HuH-7.5 (cell line): ENCODE measurements around the gene TDRKH.
"Not testable (repeated sequence)": the region's sequence is repeated elsewhere in the genome, so short reads cannot be mapped to it uniquely, and the experiment has no call there.

Experiments used
- DNase-seq: peaks from one replicate; pipeline ENCODE4 v3.0.0; 2011; ENCODE audit warnings: low spot score

Gene TDRKH

GRCh38 chr1:151762941-151763921 is 27.1 kb downstream of the TDRKH start, which contains the start of gene MRPL9:
MRPL9 (minus strand) TSS chr1:151763496; CDS start chr1:151763479, 17 bp downstream.
- DNase-seq, result peak; percentile 89

DNA sequence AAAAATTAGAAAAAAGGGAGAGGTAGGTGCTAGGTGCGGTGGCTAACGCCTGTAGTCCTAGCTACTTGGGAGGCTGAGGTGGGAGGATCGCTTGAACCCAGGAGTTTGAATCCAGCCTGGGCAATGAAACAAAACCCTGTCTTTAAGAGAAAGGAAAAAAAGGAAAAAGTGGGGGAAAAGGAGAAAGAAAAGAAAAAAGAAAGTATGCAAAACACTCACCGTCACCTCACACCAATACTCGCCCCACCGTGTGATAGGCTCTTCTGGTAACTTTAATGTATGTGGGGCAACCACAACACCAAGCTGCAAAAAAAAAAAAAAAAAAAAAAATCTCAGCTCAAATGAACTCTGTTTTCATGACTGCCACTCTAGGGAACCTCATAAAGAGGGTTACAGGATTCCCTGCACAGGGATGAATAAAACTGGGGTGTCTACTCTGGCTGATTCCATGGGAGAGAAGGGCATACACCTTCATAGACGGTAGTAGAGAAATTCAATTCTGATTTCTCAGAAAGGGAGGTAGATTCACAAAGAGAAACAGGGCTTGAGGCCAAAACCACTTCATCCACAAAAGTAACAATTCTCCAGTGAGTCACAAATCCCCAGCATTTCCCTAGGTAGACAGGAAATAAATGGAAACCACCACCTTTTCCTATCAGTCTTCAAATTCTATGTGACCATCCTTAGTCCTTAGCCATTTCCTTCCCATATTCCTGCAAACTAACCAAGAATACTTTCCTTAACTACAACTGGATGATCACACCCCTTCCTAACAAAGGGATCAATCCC is 29.5 kb downstream of the TDRKH start:
- DNase-seq, result no peak

DNA sequence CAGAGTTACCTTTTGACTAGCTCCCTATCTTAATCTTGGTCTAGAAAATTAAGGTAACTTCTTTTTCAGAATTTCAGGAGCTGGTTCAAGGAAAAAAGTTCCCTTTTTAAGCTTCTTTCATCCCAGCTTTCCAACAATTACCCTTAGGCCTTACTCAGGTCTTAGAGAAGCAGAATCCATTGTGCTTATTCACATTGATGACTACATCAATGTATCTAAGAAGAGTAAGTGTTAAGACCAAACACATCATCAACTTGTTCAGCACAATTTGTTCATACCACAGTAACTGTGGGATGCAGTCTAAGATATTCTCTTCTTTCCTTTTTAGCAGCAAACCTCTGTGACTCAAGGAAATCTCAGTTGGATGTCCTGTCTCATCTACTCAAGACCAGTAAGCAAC is 31.1 kb downstream of the TDRKH start:
- DNase-seq, result no peak

DNA sequence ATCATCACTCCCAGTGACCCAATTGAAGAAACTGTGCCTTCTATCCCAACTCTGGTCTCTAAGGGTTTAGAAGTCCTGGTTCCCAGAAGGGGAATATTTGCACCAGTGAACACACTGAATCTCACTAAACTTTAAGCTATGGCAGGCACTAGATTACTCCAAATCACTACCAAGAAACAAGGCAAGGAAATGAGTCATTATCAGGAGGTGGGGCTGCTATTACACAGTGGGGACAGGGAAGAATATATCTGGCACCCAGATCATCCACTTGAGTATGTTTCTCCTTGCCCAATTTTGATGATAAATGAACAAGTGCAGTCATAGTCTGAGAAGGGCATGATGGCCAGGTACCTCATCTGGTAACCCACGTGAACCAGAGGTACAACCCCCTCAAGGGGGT is 34.0 kb downstream of the TDRKH start:
- DNase-seq, result no peak

GRCh38 chr1:151741516-151741915 is 48.8 kb downstream of the TDRKH start:
- DNase-seq, result no peak

DNA sequence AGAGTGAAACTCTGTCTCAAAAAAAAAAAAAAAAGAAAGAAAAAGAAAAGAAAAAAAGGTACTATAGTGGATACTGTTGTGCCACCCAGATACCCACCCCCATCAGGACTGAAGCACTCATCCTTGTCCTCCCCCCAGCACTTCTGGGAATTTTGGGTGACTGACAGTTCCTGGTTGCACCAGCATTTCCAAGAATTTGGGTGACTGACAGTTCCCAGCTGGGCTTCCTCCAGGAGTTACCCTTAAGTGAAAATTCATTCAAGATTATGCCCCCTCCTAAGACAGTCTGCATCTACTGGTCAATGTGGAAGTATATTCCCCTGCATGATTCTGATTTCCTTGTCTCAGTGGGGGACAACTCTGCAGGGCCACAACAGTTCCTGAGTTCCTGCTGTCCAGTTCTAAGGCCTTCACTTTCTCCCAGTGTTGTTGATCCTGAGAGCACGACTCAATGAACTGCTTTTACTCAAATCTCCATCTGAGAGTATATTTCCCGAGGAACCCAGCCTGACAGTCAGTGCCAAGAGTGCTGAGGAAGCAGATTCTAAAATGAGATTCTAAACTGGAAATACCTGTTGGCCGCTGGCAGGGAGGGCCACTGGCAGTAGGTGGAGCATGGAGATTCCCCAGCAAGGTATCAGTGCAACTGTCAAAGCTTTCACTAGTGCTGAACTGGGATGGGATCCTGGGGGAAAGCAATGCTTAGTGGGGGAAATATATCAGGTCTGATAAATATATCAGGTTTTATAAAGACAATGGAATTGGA is 50.5 kb downstream of the TDRKH start:
- no peak for DNase-seq

- no peak for DNase-seq
Measured at GRCh38 chr1:151737479-151737878, 52.8 kb downstream of the TDRKH start.

- DNase-seq, result no peak
Measured at GRCh38 chr1:151737026-151737425, 53.3 kb downstream of the TDRKH start.

DNA sequence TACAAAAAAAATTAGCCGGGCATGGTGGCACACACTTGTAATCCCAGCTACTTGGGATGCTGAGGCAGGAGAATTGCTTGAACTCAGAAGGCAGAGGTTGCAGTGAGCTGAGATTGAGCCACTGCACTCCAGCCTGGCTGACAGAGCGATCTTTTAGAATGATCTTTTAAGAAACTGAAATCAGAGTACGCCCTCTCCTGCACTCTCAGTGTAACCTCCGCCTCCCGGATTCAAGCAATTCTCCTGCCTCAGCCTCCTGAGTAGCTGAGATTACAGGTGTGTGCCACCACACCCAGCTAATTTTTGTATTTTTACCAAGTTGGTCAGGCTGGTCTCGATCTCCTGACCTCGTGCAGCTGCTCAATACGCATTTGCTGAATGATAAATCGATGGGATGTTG is 56.3 kb downstream of the TDRKH start:
- not testable (repeated sequence) for DNase-seq

- DNase-seq, result no peak
Measured at GRCh38 chr1:151733126-151733525, 57.2 kb downstream of the TDRKH start.

GRCh38 chr1:151729966-151730291 is 60.4 kb downstream of the TDRKH start:
- no peak for DNase-seq

- no peak for DNase-seq
Measured at GRCh38 chr1:151729157-151729965, 60.9 kb downstream of the TDRKH start.

DNA sequence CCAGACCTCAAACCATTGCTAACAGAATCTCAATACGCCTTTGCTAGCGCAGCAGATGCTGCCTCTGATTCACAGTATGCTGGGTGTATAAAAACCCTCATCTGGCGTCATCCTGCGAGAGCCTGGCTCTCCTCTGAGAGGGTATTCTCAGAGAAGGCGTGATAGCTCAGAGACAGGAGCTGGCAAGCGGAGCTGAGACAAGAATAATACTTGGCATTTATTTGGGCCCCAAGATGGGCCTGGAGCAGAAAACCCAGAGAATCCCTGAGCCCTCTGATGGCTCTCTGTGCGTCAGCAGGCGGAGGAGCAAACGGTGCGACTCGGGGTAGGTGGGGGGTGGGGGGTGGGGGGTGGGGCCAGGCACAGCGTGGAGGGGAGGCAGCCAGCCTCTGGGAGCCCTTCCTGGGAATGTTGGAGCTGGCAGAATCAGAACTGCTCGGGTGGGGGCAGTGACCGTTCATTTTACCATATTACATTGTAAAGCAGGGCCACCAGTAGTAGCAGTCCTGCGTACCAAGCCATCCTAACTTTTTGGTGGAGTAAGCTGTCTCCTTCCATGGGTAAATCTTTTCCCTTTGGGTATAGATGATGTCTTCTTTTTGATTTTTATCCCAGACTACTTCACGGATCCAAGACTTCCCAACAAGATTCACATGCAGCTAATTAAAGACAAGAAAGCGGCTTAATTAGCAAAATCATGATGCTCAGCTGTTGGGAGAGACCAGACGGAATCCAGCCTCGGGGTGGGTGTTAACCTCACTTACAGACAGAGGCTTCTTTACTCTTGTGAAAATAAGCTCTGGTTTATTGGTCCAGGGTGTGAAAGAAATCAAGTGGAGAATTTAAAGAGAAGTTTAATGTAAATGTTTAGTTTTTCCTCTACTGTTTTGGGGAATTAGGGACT is 61.9 kb downstream of the TDRKH start:
- no peak for DNase-seq

- no peak for DNase-seq
Measured at GRCh38 chr1:151723726-151724370, 66.5 kb downstream of the TDRKH start.
